Stimulated activated naive CD8-positive, alpha-beta T cell treated with anti-CD3 and anti-CD28 coated beads, Interleukin-15, Interleukin-2, amounts not matched to agents 100 U/mL and 50 U/mL, for 24 hours (primary cell): Measurements from ENCODE around the gene JAG2.
A peak's percentile ranks its signal among the peaks of the same experiment; 100 is the strongest.

Source experiments
- ATAC-seq: fragments of 150-1000 bp; cut with Tn5 transposase; one replicate; pipeline ENCODE4 v1.10.0; 2021
- DNase-seq: peaks from one replicate; pipeline ENCODE4 v3.0.0; 2021

JAG2 gene

DNA sequence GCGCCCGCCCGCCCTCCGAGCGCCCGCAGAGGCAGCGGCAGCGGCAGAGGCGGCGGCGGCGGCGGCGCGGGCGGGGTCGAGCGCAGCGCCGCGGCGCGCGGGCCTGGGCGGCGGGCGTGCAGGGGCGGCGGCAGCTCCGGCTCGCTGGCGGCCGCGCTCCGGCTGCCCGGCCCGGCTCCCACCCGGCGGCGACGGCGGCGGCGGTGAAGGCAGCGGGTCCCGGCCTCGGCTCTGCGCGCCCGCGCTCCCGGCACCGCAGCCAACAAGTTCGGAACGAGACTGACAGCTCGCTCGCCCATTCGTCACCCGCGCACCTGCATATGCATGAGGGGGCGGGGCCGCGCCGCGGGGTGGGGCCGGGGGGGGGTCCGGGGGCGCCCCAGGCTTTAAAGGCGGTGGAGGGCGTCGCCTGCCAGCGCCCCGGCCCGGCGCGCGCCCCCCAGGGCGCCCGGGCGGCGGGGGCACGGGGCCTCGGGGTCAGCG, at the start of gene JAG2:
Gene JAG2, minus strand, starts transcription at position 281 of the 483 bp plus-strand sequence. CDS start 356 bp downstream, outside the sequence.
- peak; percentile 21 for ATAC-seq
- peak; percentile 55 for DNase-seq

DNA sequence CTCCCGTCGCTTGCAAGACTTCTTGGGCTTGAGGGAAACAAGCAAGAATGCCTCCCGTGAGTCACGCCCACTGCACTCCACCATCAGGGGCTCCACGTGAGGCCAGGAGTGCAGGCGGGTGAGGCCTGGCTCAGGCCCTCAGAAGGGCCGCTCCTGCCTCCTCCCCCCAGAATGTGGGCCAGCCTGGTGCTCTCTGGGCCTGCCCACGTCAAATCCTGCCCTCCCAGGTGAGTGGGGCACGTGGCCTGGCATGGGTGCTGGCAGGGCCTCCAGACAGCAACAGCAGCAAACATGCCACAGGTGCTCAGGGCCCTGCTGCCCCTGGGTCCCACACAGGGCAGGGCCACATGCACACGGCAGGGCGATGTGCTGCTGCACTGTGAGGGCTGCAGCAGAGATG, 49.2 kb upstream of the JAG2 start:
- ATAC-seq (no peak), DNase-seq (no peak)

DNA sequence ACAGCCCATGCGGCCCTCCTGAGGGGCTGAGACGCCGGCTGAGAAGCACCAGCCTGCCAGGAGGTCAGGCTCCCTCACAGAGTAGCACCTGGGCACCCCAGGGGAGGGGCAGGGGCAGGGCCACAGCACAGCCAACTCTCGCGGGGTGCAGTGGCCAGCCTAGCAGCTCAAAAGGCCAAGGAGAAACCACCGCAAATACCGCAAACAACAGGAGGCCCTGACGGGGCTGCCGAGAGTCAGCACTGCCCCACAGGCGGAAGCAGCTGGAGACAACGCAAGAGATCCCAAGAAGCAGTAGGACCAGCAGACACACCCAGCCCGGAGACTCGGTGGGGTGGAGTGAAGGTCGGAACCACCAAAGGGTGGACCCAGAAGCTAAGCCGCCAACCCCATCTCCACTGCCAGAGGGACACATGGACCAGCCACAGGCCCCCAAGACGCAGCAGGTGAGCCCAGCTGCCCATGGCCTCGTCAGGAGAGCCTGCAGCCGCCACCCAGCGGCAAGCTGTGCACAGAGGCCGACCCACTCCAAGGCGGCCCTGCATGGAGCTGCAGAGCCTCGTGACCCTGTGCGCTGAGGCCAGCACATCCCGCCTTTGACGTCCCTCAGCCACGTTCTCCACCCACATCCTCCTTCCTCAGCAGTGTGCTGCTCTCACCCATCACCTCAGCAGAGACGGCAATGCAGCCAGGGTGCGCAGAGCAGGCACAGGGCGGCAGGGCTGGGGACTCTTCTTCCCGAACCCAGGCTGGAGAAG, 48.1 kb upstream of the JAG2 start:
- DNase-seq (no peak), ATAC-seq (no peak)

DNA sequence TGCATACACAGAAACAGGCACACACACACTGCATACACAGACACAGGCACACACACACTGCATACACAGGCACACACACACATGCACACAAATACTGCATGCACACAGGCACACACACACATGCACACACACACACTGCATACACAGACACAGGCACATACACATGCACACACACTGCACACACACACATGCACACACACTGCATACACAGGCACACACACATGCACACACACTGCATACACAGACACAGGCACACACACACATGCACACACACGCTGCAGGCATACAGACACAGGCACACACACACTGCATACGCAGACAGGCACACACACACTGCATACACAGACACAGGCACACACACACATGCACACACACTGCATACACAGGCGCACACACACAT, 47.0 kb upstream of the JAG2 start:
- DNase-seq (no peak), ATAC-seq (no peak)

DNA sequence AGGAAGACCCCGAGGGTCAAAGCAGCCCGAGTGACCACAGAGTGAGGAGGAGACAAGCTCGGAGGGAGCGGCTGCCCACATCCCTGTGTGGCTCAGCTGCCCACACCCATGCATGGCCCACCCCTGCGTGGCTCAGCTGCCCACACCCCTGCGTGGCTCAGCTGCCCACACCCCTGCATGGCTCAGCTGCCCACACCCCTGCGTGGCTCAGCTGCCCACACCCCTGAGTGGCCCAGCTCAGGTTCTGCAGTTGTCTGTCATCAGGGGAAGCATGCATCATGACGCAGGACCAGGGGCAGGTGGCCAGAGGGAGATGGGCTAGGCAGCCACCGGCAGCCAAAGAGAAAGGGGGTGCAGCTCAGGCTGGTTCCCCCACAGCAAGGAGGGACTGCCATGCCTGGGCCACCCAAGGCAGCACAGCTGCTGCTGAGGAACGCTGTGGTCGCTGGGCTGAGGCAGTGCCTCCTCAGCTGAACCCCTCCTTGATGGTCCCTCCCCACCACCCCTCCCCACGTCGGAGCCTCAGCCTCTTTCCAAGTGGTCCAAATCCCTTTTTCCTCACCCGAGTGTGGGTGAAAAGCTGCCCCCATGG, 45.8 kb upstream of the JAG2 start:
- no peak for DNase-seq
- ATAC-seq = no peak

DNA sequence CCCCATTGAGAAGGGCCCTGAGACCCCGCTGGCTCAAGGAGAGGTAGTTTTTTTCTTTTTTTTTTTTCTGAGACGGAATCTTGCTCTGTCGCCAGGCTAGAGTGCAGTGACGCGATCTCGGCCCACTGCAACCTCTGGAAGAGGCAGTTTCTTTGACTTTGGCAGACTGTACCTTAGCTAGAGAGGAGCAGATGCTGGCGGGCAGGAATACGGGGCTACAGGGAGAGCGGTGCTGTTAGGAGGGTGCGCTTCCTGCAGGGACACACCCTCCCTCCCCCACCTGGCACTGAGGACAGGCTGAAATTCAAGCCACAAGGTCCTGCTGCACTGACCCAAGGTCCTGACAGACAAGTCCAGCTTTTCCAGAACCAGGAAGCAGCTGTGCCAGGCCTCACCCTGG, 44.8 kb upstream of the JAG2 start:
- ATAC-seq = no peak

DNA sequence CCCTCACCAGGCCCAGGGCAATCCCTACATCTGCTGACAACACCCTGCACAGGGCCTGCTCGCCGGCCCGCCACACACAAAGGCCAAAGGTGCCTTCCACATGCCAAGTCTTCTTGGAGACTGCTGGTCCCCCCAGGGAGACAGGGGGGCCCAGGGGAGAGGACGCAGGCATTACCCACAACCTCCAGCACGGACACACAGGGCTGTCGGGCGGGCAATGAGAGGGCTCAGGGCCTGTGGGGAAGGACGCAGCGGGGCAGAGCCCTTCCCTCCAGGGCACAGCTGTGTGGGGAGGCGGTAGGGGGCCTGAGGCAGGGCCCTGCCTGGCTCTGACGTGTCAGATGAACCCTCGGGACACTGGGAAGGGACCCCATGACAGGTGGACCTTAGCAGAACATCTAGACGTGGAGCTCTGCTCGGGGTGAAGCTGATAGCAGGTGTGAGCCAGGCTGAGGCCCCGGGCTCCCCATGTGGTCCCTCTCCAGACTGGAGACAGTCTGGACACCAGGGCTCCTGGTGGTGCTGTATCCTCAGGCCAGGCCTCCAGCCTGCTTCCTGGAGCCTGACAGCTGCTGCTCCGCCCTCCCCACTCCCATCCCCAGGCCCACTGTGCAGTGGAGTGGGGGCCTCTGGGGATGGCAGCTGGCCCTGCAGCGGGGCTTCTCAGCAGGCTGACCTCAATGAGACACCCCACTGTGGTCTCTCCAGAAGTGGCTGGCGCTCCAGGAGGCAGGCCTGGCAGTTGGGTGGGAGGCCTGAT, 44.1 kb upstream of the JAG2 start:
- DNase-seq (no peak), ATAC-seq (no peak)

More for the DNA sequence above, 44.8 kb upstream of the JAG2 start:
- DNase-seq = no peak

DNA sequence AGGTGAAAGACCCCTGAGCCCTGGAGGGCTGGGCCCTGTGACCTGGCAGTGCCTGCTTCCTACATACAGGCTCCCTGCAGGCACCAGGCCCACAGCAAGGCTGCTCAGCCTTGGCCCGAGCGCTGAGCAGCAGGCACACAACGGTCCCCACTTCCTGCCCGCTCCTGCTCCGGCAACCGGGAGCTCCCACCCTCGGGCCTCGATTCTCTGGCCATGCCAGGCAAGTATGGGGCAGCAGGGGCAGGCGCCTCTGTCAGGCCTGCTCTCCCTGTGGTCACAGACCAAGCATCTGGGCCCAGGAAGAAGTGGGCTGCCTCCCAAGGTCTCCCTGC, 43.1 kb upstream of the JAG2 start:
- DNase-seq = no peak
- no peak for ATAC-seq

DNA sequence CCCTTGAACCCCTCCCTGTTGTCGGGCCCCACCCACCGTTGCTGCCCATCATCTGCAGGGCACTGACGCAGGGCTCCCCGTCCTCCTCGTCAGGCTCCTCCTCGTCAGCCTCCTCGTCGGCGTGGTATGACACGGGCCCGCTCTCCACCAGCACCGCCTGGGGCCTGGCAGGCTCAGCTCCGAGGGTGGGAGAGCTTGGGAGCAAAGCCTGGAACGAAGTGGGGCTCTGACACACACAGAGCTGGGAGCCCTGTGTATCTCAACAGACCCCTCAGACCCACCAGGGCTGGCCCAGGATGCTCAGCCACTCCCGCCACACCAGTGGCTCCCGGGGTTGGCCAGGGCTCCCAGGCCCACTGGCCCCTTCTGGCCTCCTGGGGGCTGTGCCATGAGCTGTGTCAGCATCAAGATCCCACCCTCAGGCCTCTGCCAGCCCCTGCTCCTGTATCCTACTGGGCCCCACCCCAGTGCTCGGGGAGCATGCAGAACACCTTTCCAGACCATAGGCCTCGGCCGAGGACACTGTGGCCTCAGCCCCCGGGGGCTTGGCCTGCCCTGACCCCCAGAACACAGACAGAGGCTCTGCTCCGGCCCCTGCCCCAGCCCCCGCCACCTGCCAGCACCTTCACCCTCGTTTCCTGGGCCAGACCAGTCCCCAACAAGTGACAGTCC, 42.6 kb upstream of the JAG2 start:
- ATAC-seq (no peak), DNase-seq (no peak)

DNA sequence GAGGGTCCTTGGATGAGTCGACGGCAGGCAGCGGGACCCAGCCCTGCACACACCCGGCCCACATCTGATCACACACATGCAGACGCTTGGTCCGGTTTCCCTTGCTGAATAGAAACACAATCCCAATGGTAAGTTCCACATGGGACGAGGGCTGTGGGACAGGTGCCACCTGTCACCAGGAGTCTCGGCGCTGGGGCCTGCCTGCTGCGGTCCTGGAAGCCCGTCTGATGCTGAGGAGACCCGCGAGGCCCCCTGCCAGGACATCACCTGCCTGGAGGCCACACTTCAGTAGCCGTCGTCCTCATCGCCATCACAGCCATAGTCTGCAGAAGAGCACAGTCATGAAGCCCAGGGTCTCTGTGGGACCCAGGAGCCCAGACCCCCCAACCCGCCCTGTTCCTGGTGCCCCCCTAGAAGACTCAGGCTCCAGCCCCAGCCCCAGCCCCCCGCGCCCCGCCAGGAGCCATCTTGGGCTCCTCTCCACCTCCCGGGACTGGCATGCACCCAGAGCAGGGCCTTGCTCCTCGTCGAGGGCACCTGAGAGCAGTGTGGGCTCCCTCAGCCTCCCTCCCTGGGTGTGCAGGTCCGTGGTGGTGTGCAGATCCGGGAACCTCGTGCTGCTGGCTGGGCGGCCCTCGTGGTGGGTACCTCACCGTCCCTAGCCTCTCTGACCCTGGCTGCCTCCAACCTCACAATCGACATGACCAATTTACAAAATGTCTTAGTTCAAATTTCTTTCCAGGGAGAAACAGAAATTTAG, 41.9 kb upstream of the JAG2 start:
- ATAC-seq (no peak), DNase-seq (no peak)

DNA sequence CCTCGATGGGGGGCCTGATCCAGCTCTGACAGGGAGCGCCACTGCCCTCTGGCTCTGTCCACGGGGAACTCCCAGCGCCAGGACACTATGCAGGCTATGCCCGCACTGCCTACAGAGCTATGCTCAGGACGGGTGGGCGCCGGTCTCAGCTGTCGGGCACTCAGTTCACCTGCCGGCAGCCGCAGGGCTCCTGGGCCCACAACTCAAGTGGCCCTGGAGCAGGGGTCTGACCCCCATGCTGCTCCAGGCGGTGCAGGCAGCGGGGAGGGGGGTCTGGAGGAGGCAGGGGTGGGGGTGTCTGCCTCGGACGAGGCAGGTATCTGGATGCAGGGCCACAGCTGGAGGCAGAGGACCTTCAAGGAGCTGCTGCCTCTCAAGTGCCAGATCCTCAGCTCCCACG, 41.1 kb upstream of the JAG2 start:
- ATAC-seq = no peak
- no peak for DNase-seq

DNA sequence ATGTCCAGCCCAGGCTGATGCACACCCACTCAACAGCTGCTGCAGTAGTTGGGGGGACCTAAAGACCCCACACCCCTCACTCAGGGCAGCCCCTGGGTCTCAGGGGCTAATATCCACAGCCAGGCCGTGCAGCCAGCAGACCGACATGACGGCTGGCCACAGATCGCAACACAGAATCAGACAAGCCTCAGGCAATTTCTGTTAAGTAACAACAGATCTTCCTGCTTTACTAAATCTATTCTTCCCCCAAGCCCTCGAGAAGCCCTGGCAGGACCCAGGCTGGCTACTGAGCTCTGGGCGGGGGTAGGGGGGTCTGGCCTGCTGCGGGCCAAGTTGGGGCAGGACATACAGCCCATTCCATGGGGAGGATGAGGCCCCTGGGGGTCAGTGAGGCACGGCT, 40.5 kb upstream of the JAG2 start:
- no peak for ATAC-seq
- no peak for DNase-seq

DNA sequence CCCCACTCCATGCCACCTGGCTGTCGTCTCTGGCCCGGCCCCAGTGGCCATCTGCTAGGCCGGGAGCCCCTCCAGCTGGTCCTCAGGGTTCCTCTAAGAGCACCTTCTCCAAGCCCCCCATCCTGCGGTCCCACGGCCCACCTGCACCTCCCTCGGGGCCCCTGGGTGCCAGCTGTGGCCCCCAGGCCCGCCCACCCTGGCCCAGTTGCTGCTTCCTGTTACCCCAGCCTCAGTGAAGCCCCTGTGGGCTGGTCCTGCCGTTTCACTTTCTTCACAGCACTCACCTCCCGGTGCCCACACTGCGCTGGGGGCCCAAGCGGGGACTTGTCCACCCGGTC, 40.1 kb upstream of the JAG2 start:
- ATAC-seq = no peak

DNA sequence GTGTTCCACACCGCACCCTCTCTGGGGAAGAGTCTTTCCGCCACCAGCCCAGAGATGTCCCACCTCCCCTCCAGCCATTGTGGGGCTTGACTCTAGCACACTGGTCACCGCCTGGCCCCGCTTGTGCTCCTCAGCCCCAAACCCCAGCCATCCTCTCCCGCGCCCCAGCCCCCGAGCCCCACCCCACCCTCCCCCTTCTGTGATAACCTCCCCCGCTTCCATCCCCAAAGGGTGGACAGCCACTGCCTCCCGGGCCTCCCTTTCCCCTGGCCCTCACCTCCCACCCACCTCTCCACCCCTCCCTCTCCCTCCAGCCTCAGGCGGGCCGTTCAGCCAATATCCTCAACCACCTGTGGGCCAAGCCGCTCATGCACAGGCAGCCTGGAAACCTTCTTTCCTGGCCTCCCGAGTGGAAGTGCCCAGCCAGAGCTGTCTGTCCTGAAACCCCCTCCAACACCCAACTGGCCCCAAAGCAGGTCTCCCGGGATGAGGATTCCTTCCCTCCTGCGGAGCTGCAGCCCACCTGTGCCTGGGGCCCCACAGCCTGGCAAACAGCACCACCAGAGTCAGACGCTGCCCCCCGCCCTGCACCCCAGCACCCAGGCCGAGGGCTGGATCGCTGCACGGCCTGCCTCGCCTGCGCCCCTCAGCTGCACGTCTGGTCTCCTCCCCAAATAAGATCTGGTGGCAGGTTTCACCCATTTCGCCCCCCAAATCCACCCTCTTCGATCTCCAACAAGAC, 39.6 kb upstream of the JAG2 start:
- no peak for DNase-seq

More for the DNA sequence above, 40.1 kb upstream of the JAG2 start:
- DNase-seq = no peak

DNA sequence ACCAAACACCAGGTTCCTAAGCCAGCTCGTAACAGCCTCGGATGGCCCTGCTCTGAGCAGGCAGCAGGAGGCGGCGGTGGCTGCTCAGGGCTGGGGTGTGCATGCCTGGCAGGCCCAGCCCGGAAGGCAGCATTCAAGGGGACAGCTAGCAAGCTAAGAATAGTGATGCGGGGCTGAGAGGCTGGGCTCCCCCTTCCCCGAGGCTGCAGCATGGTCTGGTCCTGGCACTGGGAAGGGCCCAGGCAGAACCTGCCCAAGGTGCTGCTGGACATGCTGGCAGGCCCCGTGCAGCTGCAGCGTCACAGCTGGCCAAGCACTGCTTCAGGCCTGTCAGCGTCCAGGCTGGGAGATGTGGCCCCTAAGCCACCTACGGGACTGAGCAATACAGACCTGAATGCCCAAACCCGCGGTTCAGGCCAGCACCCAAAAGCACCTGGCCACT, 38.9 kb upstream of the JAG2 start:
- DNase-seq (no peak), ATAC-seq (no peak)

More for the DNA sequence above, 39.6 kb upstream of the JAG2 start:
- ATAC-seq = no peak

DNA sequence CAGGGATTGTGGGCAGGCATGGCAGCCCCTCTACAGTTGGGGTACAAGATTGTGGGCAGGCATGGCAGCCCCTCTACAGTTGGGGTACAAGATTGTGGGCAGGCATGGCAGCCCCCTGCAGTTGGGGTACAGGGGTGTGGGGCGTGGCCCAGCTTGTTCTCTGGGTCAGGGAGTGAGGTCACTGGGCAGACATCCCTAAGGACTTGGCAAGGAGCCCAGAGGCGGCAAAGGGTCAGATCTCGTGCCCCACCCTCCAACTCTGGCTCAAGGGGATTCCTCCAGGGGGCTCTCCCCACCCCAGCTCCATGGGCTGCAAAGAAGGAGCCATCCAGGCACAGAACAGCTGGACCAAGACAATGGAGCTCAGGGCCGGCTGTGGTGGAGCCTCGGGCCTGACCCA, 38.3 kb upstream of the JAG2 start:
- DNase-seq = no peak
- no peak for ATAC-seq

DNA sequence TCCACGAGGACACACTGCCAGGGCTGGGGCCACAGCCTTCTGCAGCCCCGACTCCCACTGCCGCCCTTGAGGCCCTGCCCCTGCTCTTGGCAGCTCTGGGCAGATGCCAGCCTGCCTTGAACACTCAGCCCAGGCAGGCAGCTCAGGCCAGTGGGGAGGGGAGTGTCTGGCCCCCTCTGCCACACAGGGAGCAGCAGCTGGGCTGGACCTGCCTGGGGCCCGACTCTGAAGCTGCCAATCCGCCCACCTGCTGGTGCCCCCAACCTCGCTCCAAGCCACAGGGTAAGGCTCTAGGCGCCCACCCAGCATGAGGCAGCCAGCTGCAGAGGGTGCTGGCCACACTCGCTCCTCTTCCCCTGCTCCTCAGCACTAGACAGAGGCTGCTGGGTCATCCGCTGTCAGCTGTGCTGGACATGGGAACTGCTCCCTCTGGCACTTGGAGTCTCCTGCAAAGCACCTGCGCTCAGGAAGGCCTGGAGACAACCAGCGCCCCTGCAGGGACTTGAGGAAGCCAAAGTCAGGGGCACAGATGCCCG, 37.2 kb upstream of the JAG2 start:
- ATAC-seq = no peak
- no peak for DNase-seq

DNA sequence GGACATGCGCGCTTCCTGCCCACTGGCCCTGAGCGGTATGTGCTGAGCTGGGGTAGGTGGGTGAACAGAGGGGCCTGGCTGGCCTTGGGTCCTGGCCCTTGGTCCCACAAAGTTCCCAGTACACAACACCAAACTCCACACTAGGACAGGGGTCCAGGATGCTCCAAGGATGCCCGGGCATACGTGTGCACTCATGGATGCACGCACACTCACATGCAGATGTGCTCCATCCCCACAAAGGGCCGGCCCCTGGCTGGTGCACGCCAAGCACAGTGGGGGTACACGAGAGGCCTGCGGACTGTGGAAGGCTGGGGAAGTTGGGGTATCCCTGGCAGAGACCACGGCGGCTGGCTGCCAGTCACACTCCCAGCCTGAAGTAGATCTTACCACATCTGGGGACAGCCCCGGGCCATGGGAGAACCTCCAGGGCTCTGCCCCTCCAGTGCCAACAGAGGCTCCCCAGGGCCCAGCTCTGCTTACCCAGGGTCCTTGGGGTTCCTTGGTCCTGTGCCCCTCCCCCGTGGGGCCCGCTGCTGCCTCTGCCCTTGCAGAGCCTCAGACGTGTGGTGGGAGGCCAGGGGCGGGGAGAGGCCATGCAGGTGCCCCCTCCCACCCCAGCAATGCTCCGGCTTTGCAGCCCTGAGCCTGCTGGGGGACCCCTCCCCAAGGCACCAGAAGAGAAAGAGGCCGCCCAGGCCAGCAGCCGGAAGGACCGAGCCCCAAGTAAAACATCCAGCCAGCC, 36.5 kb upstream of the JAG2 start:
- DNase-seq = no peak
- ATAC-seq = no peak

DNA sequence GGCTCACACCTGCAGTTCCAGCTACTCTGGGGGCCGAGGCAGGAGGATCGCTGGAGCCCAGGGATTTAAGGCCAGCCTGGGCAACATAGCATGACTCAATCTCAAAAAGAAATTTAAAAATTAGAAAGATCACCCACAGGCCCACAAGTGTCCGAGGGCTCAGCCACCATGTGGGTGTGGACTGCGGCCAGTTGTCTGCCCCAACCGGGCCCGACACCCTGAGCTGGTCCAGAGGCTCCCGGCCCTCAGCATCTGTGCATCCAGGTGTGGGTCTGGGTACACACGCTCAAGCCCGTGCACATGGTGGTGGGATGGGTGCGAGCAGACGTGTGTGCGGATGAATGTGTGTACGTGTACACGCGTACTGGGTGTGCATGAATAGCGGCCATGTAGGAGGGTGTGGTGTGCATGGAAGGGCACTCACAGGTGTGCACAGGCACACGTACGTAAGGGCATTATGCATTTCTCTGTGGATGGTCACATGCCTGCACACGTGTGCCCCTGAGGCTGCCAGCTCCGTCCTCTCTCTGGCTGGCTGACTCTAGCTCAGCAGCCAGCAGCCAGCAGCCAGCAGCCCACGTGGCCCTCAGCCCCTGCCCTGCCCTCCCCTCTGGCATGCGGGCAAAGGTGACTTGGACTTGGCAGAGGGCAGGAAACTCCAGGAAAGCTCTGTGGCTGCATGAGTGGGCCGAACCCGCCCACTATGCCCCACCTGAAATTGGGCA, 35.8 kb upstream of the JAG2 start:
- no peak for ATAC-seq
- DNase-seq = no peak

DNA sequence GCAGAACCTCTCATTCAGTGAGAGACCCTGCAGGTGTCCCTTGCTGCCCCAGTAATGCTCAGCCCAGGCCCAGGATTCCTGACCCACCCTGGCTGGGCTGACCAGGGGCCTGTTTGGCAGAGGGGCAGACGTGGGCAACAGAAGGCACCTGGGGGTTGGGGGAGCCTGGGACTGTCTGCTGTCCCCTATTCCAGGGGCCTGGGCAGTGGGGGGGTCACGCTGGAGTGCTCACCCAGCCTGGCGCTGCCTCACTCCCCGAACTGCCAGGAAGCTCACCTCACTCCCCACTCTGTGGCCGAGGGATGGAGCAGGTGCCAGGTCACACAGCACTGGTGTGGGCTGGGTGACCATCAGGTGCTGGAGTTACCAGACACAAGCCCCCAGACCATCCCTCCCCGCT, 35.1 kb upstream of the JAG2 start:
- no peak for ATAC-seq
- DNase-seq = no peak
